ENCODE data around the gene EIF2AK2. TPM values are rescaled to one million over a fixed set of nuclear protein-coding genes. Genes with fewer than 3 reads are reported as not detected.
A peak's percentile ranks its signal among the peaks of the same experiment; 100 is the strongest.

EIF2AK2 gene
- total RNA-seq, 4 donors from 2014 or later = 23.7 to 28.4 (median 27.8) TPM

DNA sequence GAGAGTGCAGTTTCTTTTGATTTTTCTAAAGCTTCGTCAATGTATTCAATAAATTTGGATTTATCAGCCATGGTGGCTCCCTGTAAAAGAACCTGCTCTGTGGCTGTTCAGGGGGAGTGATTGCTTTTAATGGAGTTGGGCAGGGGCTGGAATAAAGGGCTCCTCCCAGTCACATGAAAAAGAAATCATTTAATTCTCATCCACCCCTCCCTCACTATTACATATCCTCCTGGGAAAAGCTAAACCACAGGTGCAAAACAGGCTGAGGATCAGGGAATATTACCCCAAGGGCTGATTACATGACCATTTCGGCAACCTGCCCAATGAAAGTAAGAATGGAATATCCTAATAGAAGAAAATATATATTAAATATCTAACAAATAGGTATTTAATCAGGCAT lies 31.8 kb upstream of the EIF2AK2 start, which contains the start of gene SULT6B1:
TSS of gene SULT6B1 (minus strand) at position 101 of the 400 bp plus-strand sequence. CDS start at position 71, 30 bp downstream.
- TF ChIP-seq EP300 (IDR thresholded peaks at IDR 0.05) (no peak), POLR2AphosphoS5 (IDR thresholded peaks at IDR 0.05) (no peak)
- TF ChIP-seq, protein P1, sequence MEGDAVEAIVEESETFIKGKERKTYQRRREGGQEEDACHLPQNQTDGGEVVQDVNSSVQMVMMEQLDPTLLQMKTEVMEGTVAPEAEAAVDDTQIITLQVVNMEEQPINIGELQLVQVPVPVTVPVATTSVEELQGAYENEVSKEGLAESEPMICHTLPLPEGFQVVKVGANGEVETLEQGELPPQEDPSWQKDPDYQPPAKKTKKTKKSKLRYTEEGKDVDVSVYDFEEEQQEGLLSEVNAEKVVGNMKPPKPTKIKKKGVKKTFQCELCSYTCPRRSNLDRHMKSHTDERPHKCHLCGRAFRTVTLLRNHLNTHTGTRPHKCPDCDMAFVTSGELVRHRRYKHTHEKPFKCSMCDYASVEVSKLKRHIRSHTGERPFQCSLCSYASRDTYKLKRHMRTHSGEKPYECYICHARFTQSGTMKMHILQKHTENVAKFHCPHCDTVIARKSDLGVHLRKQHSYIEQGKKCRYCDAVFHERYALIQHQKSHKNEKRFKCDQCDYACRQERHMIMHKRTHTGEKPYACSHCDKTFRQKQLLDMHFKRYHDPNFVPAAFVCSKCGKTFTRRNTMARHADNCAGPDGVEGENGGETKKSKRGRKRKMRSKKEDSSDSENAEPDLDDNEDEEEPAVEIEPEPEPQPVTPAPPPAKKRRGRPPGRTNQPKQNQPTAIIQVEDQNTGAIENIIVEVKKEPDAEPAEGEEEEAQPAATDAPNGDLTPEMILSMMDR (IDR thresholded peaks at IDR 0.05) = no peak
- Histone ChIP-seq H3K9me3 (no peaks in the 10 kb centered on the region), H3K36me3 (no peaks in the 10 kb centered on the region), H3K27ac (replicated peaks in 1 of 4) (peak within 1 kb of the TSS in 1 of 4 donors; percentile 2), H3K4me1 (no peaks in the 10 kb centered on the region), H3K27me3 (peaks cover 0 to 6% (median 0%) of the 10 kb centered on the region in 4 donors), H3K4me3 (no peak within 1 kb of the TSS)
- intact Hi-C loops (cut with DNase I) = no loop called here
- no peak for DNase-seq (ENCODE audit: extremely low spot score)
- WGBS = 100% methylated on average over 2 of the region's 2 CpGs

DNA sequence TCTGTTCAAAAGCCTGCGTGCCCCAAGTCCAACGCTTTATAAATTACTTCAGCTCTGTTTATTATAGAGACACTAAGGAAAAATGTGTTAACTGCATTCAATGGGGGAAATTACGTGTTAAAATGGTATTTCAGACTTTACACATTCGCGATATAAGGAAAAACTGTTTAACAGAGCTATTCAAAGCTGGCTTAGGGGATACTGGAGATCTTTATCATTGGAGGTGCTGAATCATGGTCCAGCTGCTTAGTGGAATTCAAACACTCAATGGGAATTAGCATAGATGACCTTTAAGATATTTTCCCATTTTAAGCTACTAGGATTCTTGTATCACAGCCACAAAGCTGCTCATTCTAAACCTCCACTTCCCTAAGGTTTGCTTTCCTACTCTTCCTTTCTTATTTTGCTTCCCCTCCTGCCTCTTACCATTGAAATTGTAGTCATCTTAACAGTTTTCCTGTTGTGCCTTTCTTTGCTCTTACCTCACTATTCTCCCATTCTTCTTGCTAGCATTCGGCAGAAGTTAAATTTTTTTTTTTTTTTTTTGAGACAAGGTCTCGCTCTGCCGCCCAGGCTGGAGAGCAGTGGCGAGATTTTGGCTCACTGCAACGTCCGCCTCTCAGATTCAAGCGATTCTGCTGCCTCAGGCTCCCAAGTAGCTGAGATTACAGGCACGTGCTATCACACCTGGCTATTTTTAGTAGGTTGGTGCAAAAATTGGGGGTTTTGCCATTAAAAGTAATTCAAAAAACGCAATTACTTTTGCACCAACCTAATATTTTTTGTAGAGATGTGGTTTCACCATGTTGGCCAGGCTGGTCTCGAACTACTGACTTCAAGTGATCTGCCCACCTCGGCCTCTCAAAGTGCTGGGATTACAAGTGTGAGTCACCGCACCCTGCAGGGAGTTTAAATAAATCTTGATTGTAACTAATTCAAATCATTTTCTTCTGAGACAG lies 25.2 kb upstream of the EIF2AK2 start:
- peaks cover 0 to 6% (median 0%) of the 10 kb centered on the region in 4 donors for H3K27me3 ChIP-seq
- WGBS = 71% methylated on average over 17 of the region's 17 CpGs
- no peaks in the 10 kb centered on the region for H3K36me3 ChIP-seq
- no peak overlapping the region for H3K27ac ChIP-seq (replicated peaks in 1 of 4)
- no peak overlapping the region for H3K4me3 ChIP-seq
- no peaks in the 10 kb centered on the region for H3K4me1 ChIP-seq
- intact Hi-C loops (cut with DNase I) = no loop called here
- DNase-seq (ENCODE audit: extremely low spot score) = no peak
- TF ChIP-seq EP300 (IDR thresholded peaks at IDR 0.05) = no peak
- TF ChIP-seq POLR2A (IDR thresholded peaks at IDR 0.05; ENCODE audit: low read depth) = no peak
- TF ChIP-seq POLR2AphosphoS5 (IDR thresholded peaks at IDR 0.05) = no peak
- TF ChIP-seq, protein P1 (IDR thresholded peaks at IDR 0.05) = no peak
- no peaks in the 10 kb centered on the region for H3K9me3 ChIP-seq

DNA sequence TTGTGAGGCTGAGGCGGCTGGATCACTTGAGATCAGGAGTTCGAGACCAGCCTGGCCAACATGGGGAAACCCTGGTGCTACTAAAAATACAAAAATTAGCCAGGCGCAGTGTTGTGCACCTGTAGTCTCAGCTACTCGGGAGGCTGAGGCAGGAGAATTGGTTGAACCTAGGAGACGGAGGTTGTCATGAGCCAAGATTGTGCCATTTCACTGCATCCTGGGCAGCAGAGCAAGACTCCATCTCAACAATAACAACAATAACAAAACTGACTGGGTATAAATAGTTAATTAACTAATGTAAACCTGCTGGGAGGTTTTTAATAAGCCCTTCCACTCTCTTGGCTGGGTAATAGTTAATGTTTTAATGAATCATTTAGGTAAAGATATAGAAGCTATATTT lies 23.9 kb upstream of the EIF2AK2 start:
- intact Hi-C loops (cut with DNase I) = no loop called here
- no peak overlapping the region for H3K27ac ChIP-seq (replicated peaks in 1 of 4)
- no peak for DNase-seq (ENCODE audit: extremely low spot score)
- TF ChIP-seq POLR2A (IDR thresholded peaks at IDR 0.05; ENCODE audit: low read depth) (no peak), POLR2AphosphoS5 (IDR thresholded peaks at IDR 0.05) (no peak), EP300 (IDR thresholded peaks at IDR 0.05) (no peak)
- TF ChIP-seq, protein P1 (IDR thresholded peaks at IDR 0.05) = no peak
- H3K27me3 ChIP-seq = no peaks in the 10 kb centered on the region
- H3K36me3 ChIP-seq = no peaks in the 10 kb centered on the region
- H3K4me3 ChIP-seq = no peak overlapping the region
- H3K4me1 ChIP-seq = no peaks in the 10 kb centered on the region
- 92% methylated on average over 5 of the region's 5 CpGs for WGBS
- no peaks in the 10 kb centered on the region for H3K9me3 ChIP-seq

DNA sequence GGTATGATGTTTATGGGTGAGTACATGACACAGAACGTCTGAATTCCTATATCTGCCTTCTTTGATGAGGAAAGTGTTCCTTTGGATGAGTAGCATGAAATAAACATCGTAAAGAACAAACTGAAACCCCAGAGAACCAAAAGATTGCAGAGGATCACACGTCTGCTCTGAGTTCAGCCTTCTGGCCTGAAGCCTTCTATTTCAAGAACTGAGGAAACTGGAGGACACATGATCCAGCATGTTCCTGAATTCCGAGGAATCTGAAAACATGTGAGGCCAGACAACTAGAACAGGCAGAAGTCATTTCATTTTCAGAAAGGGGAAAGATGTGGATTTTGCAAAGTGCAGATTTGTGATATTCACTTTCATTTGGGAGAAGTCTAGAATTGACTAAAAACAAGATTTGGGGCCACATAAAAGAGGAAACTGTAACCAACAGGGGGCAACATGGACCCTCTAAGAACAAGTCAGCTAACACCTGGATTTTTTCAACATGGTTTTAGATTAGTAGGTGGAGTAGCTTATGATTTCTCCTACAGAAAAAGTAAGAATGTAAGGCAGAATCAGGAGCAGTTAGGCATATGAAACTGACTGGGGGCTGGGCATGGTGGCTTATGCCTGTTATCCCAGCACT lies 23.3 kb upstream of the EIF2AK2 start:
- TF ChIP-seq, protein P1 (IDR thresholded peaks at IDR 0.05) = no peak
- 66% methylated on average over 4 of the region's 4 CpGs for WGBS
- Histone ChIP-seq H3K4me1 (no peaks in the 10 kb centered on the region), H3K36me3 (no peaks in the 10 kb centered on the region), H3K27ac (replicated peaks in 1 of 4) (no peak overlapping the region), H3K4me3 (no peak overlapping the region), H3K9me3 (no peaks in the 10 kb centered on the region), H3K27me3 (no peaks in the 10 kb centered on the region)
- peak; percentile 53 for DNase-seq (ENCODE audit: extremely low spot score)
- intact Hi-C loops (cut with DNase I) = no loop called here
